ENCODE results near the gene ANKRD33.
"Not testable (repeated sequence)": the region's sequence is repeated elsewhere in the genome, so short reads cannot be mapped to it uniquely, and the experiment has no call there.

ANKRD33 gene

GRCh38 chr12:51883998-51884675 lies 3.8 kb upstream of the ANKRD33 start:
- no peak for DNase-seq

- no peak for DNase-seq
These were observed 3.1 kb upstream of the ANKRD33 start for GRCh38 chr12:51884676-51885229.

GRCh38 chr12:51885294-51886020 lies 2.4 kb upstream of the ANKRD33 start:
- DNase-seq: not testable (repeated sequence)

GRCh38 chr12:51886021-51886710 lies 1.7 kb upstream of the ANKRD33 start:
- peak; percentile 82 for DNase-seq

- DNase-seq: no peak
These were observed 663 bp downstream of the ANKRD33 start for GRCh38 chr12:51888316-51889215.

GRCh38 chr12:51889216-51890132 lies 1.6 kb downstream of the ANKRD33 start:
- no peak for DNase-seq

- no peak for DNase-seq
These were observed 2.2 kb downstream of the ANKRD33 start for GRCh38 chr12:51890133-51890464.

- DNase-seq: no peak
These were observed 2.7 kb downstream of the ANKRD33 start for GRCh38 chr12:51890511-51891171.

GRCh38 chr12:51891843-51892242 lies 3.9 kb downstream of the ANKRD33 start:
- DNase-seq: no peak

GRCh38 chr12:51893786-51894185 lies 5.9 kb downstream of the ANKRD33 start:
- DNase-seq: no peak

GRCh38 chr12:51895378-51896135 lies 7.7 kb downstream of the ANKRD33 start:
- DNase-seq: no peak

GRCh38 chr12:51896236-51896635 lies 8.3 kb downstream of the ANKRD33 start:
- DNase-seq: no peak

- DNase-seq: no peak
These were observed 9.3 kb downstream of the ANKRD33 start for GRCh38 chr12:51897181-51897580.

GRCh38 chr12:51898506-51898905 lies 10.6 kb downstream of the ANKRD33 start:
- no peak for DNase-seq

- DNase-seq: no peak
These were observed 11.0 kb downstream of the ANKRD33 start for GRCh38 chr12:51898937-51899336.

GRCh38 chr12:51900323-51900889 lies 12.5 kb downstream of the ANKRD33 start:
- no peak for DNase-seq

- no peak for DNase-seq
These were observed 13.4 kb downstream of the ANKRD33 start for GRCh38 chr12:51901121-51901817.

GRCh38 chr12:51901881-51902280 lies 14.0 kb downstream of the ANKRD33 start:
- no peak for DNase-seq

- DNase-seq: no peak
These were observed 17.1 kb downstream of the ANKRD33 start for GRCh38 chr12:51904951-51905470.
